Renal pelvis (tissue), 4 donors: ENCODE data around the gene THSD7B. TPM values are rescaled to one million over a fixed set of nuclear protein-coding genes. Genes with fewer than 3 reads are reported as not detected.
"Not testable (repeated sequence)": the region's sequence is repeated elsewhere in the genome, so short reads cannot be mapped to it uniquely, and the experiment has no call there.

Source experiments
- DNase-seq: peaks from one replicate; pipeline ENCODE4 v3.0.0-alpha.2; 2013
- polyA plus RNA-seq, 3 donors: library from polyadenylated mRNA; unstranded; fragments of 120-200 nt; gene quantifications; one replicate each; pipeline ENCODE4 v1.2.1, GENCODE V29; 2013; ENCODE audit not compliant: insufficient read length in 3 of 3

The THSD7B gene
- polyA plus RNA-seq, 3 donors = 2.4 to 5.0 (median 4.3) TPM

DNA sequence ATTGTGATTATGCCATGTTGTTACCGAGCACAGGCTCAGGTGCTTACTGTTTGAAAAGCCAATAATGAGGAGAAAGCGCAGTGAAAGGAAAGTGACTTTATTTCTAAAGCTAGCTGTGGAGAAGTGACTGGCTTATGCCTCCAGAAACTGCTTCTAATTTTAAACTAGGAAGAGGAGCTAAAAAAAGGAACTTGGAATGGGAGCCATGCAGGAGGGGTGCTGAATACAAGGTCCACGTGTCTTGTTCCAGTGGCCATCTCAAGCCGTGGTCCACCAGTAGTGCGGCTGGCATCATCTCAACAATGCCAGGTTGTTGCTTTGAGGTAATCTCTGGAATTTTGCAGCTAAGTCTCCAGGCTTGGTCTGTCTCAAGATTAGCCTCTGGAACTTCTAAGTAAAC lies 282.0 kb downstream of the THSD7B start:
- DNase-seq = no peak

DNA sequence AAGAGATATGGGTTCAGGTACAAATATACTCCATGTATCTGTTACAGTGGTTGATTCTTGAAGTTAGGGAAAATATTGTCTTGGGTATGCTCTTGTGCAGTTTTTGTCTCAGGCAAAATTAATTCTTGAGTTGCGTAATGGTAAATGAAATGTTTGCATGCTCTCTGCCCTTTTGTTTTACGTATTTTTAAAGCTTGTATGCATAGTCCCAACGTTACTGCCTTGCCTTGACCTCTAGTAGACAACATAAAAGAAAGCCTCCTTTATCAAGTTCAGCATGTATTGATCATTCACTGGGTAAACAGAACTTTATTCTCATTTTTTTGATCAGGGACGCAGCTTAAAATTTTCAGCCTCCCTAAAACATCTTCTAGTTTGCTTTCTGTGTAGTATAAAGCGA lies 283.1 kb downstream of the THSD7B start:
- no peak for DNase-seq

DNA sequence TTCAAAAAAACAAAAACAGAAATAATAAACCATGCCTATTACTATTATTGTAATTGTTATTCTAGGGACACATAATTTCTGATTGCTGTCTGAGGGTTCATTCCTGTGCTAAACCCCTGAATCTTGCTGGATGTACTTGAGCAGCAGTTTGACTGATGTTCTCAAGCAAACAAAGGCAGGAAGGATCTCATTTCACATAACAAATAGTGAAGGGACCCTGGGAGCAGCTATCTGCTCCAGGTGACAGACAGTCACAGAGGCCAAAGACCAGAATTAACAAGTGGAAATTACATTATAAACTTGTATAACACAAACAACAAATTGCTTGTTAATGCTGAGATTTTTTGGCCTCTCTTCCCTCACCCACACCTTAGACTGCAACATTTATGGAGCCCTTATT lies 284.2 kb downstream of the THSD7B start:
- DNase-seq = no peak

DNA sequence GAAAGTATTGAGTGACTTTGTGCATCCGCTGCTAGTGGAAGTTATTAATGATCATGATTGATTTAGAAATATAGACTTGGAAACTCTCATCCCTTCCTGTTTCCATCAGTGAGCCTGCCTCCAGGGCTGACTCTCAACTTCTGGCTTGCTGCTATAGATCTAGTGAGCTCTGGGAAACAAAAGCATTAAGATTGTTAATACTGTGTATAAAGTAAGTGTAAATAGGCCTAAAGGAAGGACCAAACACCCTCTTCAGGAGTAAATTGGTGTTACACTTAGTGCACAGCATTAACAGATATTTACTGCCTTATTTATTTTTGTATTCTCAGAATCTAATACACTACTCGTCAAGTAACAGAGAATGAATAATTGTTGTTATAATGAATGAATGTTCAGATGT lies 285.6 kb downstream of the THSD7B start:
- DNase-seq = no peak

DNA sequence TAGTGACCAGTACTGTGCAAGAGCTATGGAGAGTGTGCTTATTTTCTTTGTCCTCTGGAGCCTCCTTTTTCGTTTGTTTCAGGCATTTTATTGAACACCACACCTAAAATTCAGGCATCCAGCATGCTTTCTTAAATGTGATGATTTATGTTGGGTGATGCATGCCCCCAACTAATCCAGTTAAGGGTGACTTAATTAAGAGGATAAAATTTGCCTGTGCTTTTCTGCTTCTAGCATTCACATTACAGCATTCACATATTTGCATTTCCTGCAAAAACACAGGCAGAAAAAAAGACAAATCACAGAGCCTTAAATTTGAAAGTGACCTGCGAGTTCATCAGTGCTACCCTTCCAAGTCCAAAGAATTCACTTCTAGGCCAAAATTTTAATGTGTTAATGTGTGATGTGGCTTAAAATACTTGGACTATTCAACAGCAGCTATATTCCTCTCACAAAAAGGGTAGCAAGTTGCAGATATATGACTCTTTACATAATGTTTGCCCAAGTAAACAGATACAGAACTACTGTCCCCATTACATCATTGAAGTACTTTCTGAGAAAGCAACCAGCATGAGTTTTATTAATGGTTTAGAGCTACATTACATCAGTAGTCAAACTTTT lies 286.5 kb downstream of the THSD7B start:
- peak; percentile 27 for DNase-seq

DNA sequence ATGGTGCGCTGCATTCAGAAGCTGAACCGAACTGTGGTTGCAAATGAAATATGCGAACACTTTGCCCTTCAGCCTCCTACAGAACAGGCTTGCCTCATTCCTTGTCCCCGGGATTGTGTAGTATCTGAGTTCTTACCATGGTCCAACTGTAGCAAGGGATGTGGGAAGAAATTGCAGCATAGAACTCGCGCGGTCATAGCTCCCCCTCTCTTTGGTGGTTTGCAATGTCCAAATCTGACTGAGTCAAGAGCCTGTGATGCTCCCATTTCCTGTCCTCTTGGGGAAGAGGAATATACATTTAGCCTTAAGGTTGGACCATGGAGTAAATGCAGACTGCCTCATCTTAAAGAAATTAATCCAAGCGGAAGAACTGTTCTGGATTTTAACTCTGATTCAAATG lies 291.4 kb downstream of the THSD7B start:
- no peak for DNase-seq

DNA sequence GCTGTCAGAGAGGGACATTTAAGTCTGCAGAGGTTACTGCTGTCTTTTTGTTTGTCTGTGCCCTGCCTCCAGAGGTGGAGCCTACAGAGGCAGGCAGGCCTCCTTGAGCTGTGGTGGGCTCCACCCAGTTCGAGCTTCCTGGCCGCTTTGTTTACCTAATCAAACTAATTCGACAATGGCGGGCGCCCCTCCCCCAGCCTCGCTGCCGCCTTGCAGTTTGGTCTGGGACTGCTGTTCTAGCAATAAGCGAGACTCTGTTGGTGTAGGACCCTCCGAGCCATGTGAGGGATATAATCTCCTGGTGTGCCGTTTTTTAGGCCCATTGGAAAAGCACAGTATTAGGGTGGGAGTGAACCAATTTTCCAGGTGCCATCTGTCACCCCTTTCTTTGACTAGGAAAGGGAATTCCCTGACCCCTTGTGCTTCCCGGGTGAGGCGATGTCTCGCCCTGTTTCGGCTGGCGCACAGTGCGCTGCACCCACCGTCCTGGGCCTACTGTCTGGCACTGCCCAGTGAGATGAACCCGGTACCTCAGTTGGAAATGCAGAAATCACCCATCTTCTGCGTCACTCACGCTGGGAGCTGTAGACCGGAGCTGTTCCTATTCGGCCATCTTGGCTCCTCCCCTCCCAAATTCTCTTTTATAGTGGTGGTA lies 310.9 kb downstream of the THSD7B start:
- not testable (repeated sequence) for DNase-seq

DNA sequence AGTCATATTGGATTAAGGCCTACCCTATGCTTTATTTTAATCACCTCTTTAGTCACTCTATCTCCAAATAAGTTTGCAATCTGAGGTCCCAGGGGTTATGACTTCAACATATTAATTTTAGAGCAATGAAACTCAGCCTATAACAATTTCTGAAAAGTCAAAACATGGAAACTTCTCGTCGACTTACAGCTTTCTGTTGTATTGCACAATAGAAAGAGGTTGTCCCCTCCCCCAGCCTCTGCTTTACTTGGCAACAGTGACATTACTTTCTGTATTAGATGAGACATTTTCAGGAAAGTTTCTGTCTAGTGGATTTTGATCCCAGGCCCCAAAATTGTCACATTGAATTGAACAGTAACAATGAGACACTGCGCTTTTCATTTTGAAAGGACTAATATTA lies 326.4 kb downstream of the THSD7B start:
- DNase-seq = no peak

DNA sequence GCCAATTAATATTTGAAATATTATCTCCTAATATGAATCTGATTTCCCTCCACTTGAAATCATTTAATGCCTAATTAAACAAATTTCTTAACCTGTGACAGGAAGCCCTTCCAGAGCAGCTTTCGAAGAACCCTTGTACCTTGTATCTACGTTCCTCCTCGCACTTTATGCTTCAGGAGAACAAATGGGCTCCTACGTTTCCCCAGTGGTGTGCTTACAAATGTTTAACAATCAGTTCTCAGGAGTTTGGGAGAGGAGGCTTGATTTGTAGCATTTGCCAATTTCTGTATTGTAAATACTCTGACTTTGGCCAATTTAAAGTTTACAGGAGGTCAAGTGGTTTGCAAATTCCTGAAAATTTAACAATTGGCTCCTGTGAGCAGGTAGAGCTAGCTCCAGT lies 327.8 kb downstream of the THSD7B start:
- no peak for DNase-seq

DNA sequence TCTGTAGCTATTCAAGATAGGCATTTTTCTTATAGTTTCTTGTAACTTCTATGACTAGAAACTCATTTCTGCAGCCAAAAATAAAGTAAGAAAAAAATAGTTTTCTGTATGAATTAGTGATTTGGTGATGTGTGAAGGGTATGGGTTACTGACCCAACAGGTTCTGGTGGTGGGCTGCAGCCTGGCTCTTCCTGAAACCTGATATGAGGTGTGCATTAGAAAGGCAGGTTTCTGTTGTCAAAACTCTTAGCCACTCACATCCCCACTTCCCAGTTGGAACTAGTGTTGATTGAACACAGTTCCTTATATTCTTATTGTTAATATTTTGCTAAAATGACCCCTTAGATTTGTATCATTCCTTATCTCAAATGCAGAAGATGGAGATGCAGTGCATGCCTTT lies 330.8 kb downstream of the THSD7B start:
- DNase-seq = no peak

DNA sequence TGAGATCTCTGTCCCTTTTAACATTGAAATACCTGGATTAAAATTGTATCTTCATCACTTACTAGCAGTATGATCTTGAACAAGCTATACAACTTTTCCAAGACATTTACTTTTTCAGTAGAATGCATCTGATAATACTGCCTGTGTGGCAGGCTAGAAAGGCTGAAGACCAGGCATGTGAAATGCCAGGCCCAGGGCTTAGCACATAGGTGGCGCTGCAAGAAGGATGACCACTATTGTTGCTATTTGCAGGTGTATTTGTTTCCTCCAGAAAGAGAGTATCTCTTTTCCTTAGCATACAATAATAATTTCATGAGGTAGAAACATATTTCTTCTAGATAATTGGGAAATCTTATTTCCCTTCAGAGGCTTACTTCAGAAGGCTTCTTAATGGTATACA lies 331.3 kb downstream of the THSD7B start:
- no peak for DNase-seq

DNA sequence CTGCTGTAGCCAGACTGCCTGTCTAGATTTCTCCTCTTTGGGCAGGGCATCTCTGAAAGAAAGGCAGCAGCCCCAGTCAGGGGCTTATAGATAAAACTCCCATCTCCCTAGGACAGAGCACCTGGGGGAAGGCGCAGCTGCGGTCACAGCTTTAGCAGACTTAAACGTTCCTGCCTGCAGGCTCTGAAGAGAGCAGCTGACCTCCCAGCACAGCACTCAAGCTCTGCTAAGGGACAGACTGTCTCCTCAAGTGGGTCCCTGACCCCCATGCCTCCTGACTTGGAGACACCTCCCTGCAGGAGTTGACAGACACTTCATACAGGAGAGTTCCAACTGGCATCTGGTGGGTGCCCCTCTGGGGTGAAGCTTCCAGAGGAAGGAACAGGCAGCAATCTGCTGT lies 336.5 kb downstream of the THSD7B start:
- not testable (repeated sequence) for DNase-seq

DNA sequence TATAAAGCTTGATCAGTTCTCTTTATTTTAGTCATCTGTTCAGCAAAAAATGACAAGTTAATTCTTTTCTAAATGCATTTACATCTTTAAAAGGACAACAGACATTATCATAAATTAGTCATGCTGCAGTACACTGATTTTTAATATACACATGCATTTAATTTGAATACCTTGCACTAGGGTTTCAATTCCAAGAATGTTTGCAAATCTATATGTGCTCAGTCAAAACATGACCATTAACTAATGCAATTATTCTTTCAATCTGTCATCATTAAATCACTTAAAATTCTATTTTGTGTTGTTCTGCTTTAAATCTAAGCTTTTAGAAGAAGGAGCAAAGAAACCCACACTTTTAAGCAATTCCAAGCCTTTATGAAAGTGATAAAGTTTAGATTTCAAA lies 342.6 kb downstream of the THSD7B start:
- no peak for DNase-seq

DNA sequence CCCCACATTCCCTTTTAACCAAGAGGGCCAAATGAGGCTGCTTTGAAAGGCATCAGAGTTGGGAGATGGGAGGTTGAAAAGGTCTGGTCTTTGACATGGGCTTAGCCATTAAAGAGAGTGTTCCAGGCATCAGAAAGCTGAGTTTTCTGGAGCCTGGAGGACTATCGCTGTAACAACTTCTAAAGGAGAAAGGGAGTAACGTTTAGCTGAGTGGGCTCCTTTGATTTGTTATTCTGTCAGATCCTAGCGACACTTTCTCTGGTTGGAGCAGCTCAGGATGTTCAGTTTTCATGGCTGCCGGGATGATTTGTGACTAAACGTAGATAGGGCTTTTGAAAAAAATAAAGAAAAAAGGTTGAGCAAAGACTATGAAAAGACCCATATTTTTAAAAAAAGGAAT lies 346.6 kb downstream of the THSD7B start:
- DNase-seq = peak; percentile 10

DNA sequence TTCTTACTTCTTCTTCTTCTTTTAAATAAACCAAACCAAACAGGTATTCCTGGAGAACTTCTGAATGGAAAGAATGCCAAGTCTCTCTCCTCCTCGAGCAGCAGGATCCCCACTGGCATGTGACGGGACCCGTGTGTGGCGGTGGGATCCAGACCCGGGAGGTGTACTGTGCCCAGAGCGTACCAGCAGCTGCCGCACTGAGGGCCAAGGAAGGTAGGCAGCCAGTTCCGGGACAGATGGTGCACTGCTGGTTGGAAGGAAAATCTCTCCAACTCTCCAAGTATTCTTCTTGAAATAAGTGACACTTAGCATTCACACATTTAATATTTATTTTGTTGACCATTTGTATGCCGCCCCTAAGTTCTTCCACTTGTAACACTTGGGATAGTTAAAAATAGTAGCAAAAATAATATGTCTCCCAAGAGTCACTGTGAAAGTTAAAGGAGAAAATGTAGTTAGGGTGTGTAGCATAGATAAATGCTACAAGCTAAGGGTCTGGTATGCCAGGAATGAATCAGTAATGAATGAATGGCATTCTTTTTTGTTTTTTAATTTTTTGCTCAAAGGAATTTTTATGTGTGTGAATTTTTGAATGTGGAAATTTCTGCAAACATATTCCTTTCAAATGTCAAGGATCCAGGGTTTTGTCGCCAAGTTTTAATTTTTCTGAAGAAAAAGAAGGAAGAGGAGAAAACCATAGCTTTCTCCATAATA lies 349.9 kb downstream of the THSD7B start:
- no peak for DNase-seq

DNA sequence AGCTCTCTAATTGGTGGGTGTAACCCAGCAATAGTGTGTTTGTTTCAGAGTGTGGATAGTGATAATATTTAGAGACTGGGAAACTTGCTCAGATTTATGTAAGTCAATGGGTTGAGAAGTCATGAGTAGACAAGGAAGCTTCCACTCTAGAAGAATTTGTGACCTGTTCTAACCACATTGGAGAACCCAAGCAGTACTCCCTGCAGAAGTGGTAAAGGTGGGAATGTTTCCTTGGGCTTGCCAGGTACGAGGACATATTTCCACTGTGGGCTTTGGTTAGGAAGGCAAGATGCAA lies 350.4 kb downstream of the THSD7B start:
- no peak for DNase-seq

DNA sequence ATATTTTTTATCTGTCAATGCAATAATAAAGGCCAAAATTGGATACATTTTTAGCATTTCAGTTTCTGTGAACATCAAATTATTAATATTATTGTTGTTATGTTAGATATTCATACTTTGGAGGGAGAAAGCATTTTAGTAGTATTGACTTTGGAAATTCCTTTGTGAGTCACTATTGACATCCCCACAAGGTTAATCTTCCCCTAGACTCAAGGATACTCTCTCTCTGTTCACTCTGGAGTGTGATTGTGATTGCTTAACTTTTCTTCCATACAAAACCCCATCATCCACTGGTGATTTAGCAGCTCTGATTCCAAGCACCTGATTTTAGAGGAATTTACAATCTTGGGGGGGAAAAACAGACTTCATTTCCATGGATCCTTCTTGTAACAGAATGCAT lies 352.0 kb downstream of the THSD7B start:
- no peak for DNase-seq

DNA sequence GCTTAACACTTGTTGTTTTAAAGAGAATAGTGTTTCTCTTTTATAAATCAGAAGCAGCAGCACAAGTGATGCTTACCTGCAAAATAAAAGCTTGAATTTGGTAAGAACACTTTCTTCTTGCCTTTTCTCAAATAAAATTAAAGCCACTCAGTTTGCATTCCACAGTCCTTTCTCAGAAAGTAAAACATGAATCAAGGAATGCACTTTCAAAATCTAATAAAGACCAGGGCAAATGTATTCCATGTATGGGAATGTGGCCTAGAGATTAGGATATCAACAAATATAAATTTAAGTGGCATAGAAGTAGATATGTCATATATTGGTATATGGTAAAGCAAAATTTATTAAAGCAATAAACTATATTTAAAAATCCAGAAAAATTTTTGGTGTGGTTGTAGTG lies 352.8 kb downstream of the THSD7B start:
- no peak for DNase-seq

DNA sequence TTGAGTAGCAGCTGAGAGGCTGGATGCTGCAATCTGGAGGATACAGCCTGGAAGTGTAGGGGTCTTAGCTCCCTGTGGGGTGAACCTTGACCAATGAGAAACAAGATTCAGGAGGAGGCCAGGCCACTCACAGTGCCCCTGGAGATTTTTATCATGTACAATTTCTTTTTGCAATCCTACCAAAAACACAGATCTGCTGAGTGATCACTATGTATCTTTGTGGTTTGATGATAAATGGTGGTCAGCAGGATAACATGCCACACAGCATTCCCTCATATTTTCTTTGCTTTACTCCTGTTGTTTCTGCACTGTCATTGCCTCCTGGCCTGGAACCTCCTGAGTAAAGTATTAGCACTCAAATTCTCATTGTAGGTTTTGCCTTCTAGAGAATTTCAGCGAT lies 357.9 kb downstream of the THSD7B start:
- DNase-seq = no peak

DNA sequence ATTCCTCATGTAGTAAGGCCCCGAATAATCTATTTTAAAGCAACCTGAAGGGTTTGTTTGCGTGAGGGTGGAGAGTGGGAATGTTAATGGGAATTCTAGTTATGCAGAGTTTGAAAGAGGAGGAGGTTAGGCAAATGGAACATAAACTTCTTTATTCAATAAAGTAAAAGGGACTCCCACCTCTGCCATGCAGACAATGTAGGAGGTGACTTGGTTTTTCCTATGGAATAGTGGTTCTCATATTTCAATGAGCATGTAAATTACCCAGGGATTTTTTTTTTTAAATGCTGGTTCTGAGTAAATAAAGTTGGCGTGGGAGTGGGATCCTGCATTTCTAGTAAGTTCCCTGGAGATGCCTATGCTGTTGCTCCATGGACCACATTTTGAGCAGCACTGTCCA lies 367.9 kb downstream of the THSD7B start:
- peak; percentile 27 for DNase-seq

DNA sequence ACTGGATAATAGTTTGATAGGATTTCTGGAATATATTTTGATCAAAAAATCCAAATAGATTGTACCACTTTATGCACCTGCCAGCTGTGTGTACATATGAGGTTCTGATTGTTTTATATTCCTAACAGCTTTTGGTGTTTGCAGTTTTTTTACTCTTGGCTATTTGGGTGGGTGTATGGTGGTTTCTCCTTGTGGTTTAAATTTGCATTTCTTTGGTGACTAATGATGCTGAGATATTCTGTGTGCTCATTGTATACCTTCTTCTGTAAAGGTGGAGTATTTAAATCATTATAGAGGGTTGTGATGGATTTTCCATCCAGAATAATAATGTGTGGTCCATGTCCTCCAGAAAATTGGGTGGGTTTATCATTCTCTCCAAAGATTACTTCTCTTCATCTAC lies 372.9 kb downstream of the THSD7B start:
- no peak for DNase-seq

DNA sequence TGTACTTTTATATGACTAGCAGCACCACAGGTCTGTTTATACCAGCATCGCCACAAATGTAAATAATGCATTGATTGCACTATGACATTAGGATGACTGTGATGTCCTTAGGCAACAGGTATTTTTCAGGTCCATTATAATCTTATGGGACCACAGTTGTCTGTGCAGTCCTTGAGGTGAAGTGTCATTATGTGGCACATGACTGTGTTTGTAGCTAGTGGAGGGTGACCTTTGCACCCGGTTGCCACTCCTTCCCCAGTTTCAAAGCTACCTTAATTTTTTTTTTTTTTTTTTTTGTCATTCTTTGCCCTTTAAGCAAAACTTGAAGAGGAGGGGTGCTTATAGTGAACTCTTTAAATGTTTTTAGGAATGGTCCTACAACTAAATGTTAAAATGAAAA lies 386.4 kb downstream of the THSD7B start:
- DNase-seq = no peak

DNA sequence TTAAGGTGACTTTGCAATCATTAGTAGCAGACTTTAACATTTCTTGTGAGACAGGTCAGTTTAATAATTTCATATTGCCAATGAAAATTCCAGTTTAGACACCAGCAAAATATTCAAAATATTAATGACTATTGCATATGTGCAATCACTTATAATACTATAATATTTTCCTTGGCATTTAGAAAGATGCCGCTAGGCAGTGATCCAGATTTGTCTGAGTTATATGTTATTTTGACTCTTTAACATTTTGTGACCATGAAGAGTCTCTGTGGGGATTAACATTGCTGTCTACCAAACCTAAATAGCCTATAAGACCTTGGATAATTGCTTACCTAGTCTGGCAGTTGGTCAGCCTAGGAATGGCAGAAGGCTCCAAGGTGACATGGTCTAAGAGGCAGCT lies 389.6 kb downstream of the THSD7B start:
- no peak for DNase-seq
